ENCODE results near the gene CRTC1. TPM values are rescaled to one million over a fixed set of nuclear protein-coding genes. Genes with fewer than 3 reads are reported as not detected.
A peak's percentile ranks its signal among the peaks of the same experiment; 100 is the strongest.

Gene CRTC1
- total and polyA plus RNA-seq, 2 of the 13 experiments (the other 11 are each of a cell fraction or from before 2014, with no cell fraction given): 2.0 to 2.7 TPM

- TF ChIP-seq MYPOP (CRISPR knock-in tag; IDR thresholded peaks at IDR 0.05) (0 out of 2 replicates have a peak, but pooled peaks have one; percentile 18), ISX (CRISPR knock-in tag; conservative IDR thresholded peaks at IDR 0.05) (no peak), ZC3H13 (CRISPR knock-in tag; IDR thresholded peaks at IDR 0.05) (0 out of 2 replicates have a peak, but pooled peaks have one; percentile 38), GABPB1 (CRISPR knock-in tag; IDR thresholded peaks at IDR 0.05) (peak; percentile 49; the same call in 1 of the 2 replicates), ZNF652 (CRISPR knock-in tag; IDR thresholded peaks at IDR 0.05; ENCODE audit: borderline replicate concordance, low read depth) (no peak), ZNF572 (CRISPR knock-in tag; IDR thresholded peaks at IDR 0.05) (0 out of 2 replicates have a peak, but pooled peaks have one; percentile 23), KAT8 (CRISPR knock-in tag; IDR thresholded peaks at IDR 0.05) (peak; percentile 36; the same call in 1 of the 2 replicates), MAZ (IDR thresholded peaks at IDR 0.05; ENCODE audit: borderline replicate concordance, low read depth, low read length) (no peak), MAZ (CRISPR knock-in tag; IDR thresholded peaks at IDR 0.05; ENCODE audit: low read depth) (peak; percentile 34; the same call in 1 of the 2 replicates), SAFB2 (CRISPR knock-in tag; IDR thresholded peaks at IDR 0.05; ENCODE audit: borderline replicate concordance, low read depth) (no peak), ZNF124 (CRISPR knock-in tag; IDR thresholded peaks at IDR 0.05) (no peak), FOXO4 (CRISPR knock-in tag; conservative IDR thresholded peaks at IDR 0.05) (no peak), ZNF224 (CRISPR knock-in tag; IDR thresholded peaks at IDR 0.05) (no peak), ZNF501 (CRISPR knock-in tag; IDR thresholded peaks at IDR 0.05) (0 out of 2 replicates have a peak, but pooled peaks have one; percentile 37), HOXA7 (CRISPR knock-in tag; IDR thresholded peaks at IDR 0.05) (no peak), KMT2B (CRISPR knock-in tag; IDR thresholded peaks at IDR 0.05) (no peak), CREB1 (IDR thresholded peaks at IDR 0.05) (0 out of 2 replicates have a peak, but pooled peaks have one; percentile 3), CREB1 (CRISPR knock-in tag; IDR thresholded peaks at IDR 0.05) (no peak), NR0B2 (CRISPR knock-in tag; IDR thresholded peaks at IDR 0.05) (no peak), GATAD1 (CRISPR knock-in tag; IDR thresholded peaks at IDR 0.05) (peak; percentile 70; the same call in 1 of the 2 replicates), SAP130 (CRISPR knock-in tag; IDR thresholded peaks at IDR 0.05; ENCODE audit: low read depth) (peak; percentile 56; the same call in 1 of the 2 replicates), TFDP1 (CRISPR knock-in tag; IDR thresholded peaks at IDR 0.05; ENCODE audit: borderline replicate concordance) (peak; percentile 49; the same call in 1 of the 2 replicates), ZNF510 (CRISPR knock-in tag; IDR thresholded peaks at IDR 0.05; ENCODE audit: low read depth) (no peak), ZNF883 (CRISPR knock-in tag; IDR thresholded peaks at IDR 0.05; ENCODE audit: not compliant biosample characterization) (peak; percentile 52), SP1 (IDR thresholded peaks at IDR 0.05) (no peak), SP1 (CRISPR knock-in tag; IDR thresholded peaks at IDR 0.05) (peak; percentile 5; the same call in 1 of the 2 replicates), ZNF430 (CRISPR knock-in tag; IDR thresholded peaks at IDR 0.05) (peak; percentile 56; the same call in 1 of the 2 replicates), TAF1 (CRISPR knock-in tag; IDR thresholded peaks at IDR 0.05) (peak; percentile 71)
Observed at GRCh38 chr19:18636969-18637629, 46.4 kb upstream of the CRTC1 start, which contains the start of gene KLHL26 (continued).

All from HepG2 (cell line).